Endodermal cell (in vitro differentiated cells): ENCODE measurements around the gene CYB5D1. TPM values are rescaled to one million over a fixed set of nuclear protein-coding genes. Genes with fewer than 3 reads are reported as not detected.
"Not testable (repeated sequence)": the region's sequence is repeated elsewhere in the genome, so short reads cannot be mapped to it uniquely, and the experiment has no call there.

ENCODE experiments used
- DNase-seq: peaks from one replicate; pipeline ENCODE4 v3.0.0-alpha.2; 2017
- H3K27ac ChIP-seq: 2 replicates; pipeline ENCODE4 v1.5.1; 2013; ENCODE audit warnings: mild to moderate bottlenecking, low read depth, low read length, moderate library complexity
- H3K27me3 ChIP-seq: 2 replicates; pipeline ENCODE4 v1.6.1; 2013; ENCODE audit warnings: mild to moderate bottlenecking, low read length, moderate library complexity; ENCODE audit not compliant: insufficient read depth, control insufficient read depth, poor library complexity, severe bottlenecking
- H3K36me3 ChIP-seq: 2 replicates; pipeline ENCODE4 v1.7.0; 2013; ENCODE audit warnings: mild to moderate bottlenecking, low read length, moderate library complexity; ENCODE audit not compliant: control insufficient read depth, insufficient read depth
- H3K4me1 ChIP-seq: one replicate; pipeline ENCODE4 v1.7.0; 2013; ENCODE audit warnings: low read length; ENCODE audit not compliant: control insufficient read depth, insufficient read depth
- H3K4me3 ChIP-seq: 2 replicates; pipeline ENCODE4 v1.5.1; 2013; ENCODE audit warnings: mild to moderate bottlenecking, low read length, moderate library complexity
- H3K9ac ChIP-seq: 2 replicates; pipeline ENCODE4 v1.6.1; 2013; ENCODE audit warnings: mild to moderate bottlenecking, low read length, moderate library complexity; ENCODE audit not compliant: poor library complexity, severe bottlenecking; ENCODE audit errors: extremely low read depth
- H3K9me3 ChIP-seq: 2 replicates; pipeline ENCODE4 v1.6.1; 2013; ENCODE audit warnings: mild to moderate bottlenecking, low read length, moderate library complexity; ENCODE audit not compliant: control insufficient read depth
- H3K27ac Mint-ChIP-seq: 2 replicates; pipeline ENCODE4 v1.8.0; 2020; ENCODE audit warnings: mixed read lengths
- H3K27me3 Mint-ChIP-seq: 2 replicates; pipeline ENCODE4 v1.8.0; 2021; ENCODE audit warnings: mild to moderate bottlenecking, mixed read lengths; ENCODE audit not compliant: insufficient read depth
- H3K36me3 Mint-ChIP-seq: 2 replicates; pipeline ENCODE4 v1.8.0; 2020; ENCODE audit warnings: low read depth, mixed read lengths
- H3K4me1 Mint-ChIP-seq: 2 replicates; pipeline ENCODE4 v1.8.0; 2020; ENCODE audit warnings: mixed read lengths
- H3K4me3 Mint-ChIP-seq: 2 replicates; pipeline ENCODE4 v1.8.0; 2020; ENCODE audit warnings: mild to moderate bottlenecking, moderate library complexity, mixed read lengths
- H3K9me3 Mint-ChIP-seq: 2 replicates; pipeline ENCODE4 v1.8.0; 2020; ENCODE audit warnings: mild to moderate bottlenecking, mixed read lengths
- WGBS, 2 experiments: methylation state at CpG; one replicate each; pipeline versions ENCODE4 v1.1.5 to v1.1.7; 2013; ENCODE audit warnings: missing lambda C conversion rate in 2 of 2, mixed read lengths in 1 of 2; ENCODE audit not compliant: insufficient coverage in 1 of 2, insufficient read length in 1 of 2; 5-methylcytosine and 5-hydroxymethylcytosine counted together
- total RNA-seq, 2 donors: library from RNA; stranded (reverse); fragmentation: NEBNext Ultra II Directional in 1 of 2; extraction: Animal tissue kit (Norgen Biotek cat#: 25700) in 1 of 2; gene quantifications; 2 replicates in 1 of 2; 3 replicates in 1 of 2; pipeline ENCODE4 v1.2.1, GENCODE V29; 2021
- TF ChIP-seq, protein P1 (sequence below): fragments of 200-600 bp; sonication (generic); conservative IDR thresholded peaks from 2 replicates; pipeline ENCODE4 v1.5.0; 2021; ENCODE audit warnings: antibody characterized with exemption, mild to moderate bottlenecking

CYB5D1 gene
- total RNA-seq, 2 donors from 2014 or later = 10.6 to 12.9 TPM

DNA sequence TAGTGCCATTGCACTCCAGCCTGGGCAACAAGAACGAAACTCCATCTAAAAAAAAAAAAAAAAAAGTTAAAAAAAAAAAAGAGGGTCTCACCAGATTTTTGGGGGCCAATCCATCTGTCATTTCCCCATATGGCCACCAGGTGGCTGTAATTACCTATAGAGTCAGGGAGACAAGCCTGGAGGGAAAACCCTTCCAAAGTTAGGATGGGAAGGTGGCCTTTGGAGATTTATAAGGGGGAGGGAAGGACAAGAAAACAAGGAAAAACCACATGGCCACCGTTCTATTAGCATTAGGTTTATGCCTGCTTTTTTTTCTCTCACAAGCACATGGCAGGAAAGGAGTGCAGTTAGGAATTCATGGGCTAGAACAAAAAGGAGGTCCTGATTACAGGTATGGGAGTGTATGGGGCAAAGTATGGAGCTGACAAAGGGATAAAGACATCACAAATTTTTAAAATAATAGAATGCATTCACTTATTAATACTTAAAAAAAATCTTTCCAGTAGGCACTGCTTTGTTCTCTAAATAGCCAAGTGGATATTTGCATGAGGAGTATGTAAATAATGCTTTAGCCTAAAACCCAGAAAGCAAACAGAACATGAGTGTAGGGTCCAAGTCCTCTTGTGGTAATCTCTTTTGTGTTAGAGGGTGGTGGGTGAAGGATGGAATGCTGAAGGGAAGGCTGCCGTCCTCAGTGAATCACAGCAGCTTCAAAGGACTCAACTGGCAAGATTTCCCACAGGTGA, 5.1 kb downstream of the CYB5D1 start:
- peak overlapping the region; percentile 5 for H3K4me3 ChIP-seq
- H3K27me3 ChIP-seq = no peaks in the 10 kb centered on the region
- H3K9me3 ChIP-seq = no peaks in the 10 kb centered on the region
- peaks cover 42% of the 10 kb centered on the region for H3K36me3 Mint-ChIP-seq
- no peak overlapping the region for H3K27ac ChIP-seq
- TF ChIP-seq, protein P1, sequence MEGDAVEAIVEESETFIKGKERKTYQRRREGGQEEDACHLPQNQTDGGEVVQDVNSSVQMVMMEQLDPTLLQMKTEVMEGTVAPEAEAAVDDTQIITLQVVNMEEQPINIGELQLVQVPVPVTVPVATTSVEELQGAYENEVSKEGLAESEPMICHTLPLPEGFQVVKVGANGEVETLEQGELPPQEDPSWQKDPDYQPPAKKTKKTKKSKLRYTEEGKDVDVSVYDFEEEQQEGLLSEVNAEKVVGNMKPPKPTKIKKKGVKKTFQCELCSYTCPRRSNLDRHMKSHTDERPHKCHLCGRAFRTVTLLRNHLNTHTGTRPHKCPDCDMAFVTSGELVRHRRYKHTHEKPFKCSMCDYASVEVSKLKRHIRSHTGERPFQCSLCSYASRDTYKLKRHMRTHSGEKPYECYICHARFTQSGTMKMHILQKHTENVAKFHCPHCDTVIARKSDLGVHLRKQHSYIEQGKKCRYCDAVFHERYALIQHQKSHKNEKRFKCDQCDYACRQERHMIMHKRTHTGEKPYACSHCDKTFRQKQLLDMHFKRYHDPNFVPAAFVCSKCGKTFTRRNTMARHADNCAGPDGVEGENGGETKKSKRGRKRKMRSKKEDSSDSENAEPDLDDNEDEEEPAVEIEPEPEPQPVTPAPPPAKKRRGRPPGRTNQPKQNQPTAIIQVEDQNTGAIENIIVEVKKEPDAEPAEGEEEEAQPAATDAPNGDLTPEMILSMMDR = peak; percentile 83
- H3K27me3 Mint-ChIP-seq = no peaks in the 10 kb centered on the region
- peaks cover 57% of the 10 kb centered on the region for H3K36me3 ChIP-seq
- H3K4me1 ChIP-seq = no peaks in the 10 kb centered on the region
- WGBS, 2 experiments = 38 to 42% methylated on average over 2 of the region's 3 CpGs
- no peaks in the 10 kb centered on the region for H3K9me3 Mint-ChIP-seq
- no peak overlapping the region for H3K9ac ChIP-seq
- peak; percentile 91 for DNase-seq
- H3K4me3 Mint-ChIP-seq = no peak overlapping the region
- H3K27ac Mint-ChIP-seq = no peak overlapping the region
- peaks cover 17% of the 10 kb centered on the region for H3K4me1 Mint-ChIP-seq

DNA sequence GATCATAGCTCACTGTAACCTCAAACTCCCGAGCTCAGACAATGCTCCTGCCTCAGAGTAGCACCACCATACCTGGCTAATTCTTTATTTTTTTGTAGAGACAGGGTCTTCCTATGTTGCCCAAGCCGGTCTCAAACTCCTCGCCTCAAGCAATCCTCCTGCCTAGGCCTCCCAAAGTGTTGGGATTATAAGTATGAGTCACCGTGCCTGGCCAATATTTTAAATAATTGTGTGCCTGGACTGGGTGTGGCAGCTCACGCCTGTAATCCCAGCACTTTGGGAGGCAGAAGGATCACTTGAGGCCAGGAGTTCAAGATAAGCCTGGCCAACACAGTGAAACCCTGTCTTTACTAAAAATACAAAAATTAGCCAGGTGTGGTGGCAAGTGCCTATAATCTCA, 6.6 kb downstream of the CYB5D1 start:
- H3K36me3 ChIP-seq = peaks cover 51% of the 10 kb centered on the region
- WGBS, 2 experiments = 77 to 84% methylated on average over 4 to 5 of the region's 5 CpGs
- H3K4me3 Mint-ChIP-seq, H3K4me1 ChIP-seq, H3K9ac ChIP-seq, H3K9me3 Mint-ChIP-seq, H3K27ac ChIP-seq, H3K27ac Mint-ChIP-seq, H3K4me3 ChIP-seq, H3K27me3 Mint-ChIP-seq, H3K27me3 ChIP-seq, H3K9me3 ChIP-seq: not testable (repeated sequence)
- peaks cover 40% of the 10 kb centered on the region for H3K36me3 Mint-ChIP-seq
- DNase-seq = peak; percentile 20
- peaks cover 17% of the 10 kb centered on the region for H3K4me1 Mint-ChIP-seq

DNA sequence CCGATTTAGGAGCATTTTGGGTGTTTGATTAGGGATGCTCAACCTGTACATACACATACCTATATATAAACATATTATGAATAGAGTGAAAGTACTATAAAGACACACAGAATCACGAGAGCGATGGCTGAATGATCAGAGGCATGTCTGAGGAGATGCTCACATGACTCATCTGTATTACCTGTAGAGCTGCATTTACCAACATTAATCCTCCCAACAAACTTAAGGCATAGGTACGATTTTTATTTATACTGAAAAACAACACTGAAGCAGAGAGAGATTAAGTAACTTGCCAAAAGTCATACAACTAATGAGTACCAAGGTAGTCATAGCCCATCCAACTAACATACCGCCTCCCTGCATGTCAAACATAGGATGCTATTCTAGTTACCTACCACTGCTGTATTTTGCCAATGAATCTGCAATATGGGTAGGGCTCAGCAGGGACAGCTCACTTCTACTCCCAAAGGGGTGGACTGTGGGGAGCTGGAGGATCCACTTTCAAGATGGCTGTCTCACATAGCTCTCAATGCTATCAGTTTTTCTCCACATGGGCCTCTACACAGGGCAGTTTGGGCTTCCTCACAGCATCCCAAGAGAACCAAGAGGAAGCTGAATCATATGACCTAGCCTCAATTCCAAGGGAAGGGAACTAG, 7.3 kb downstream of the CYB5D1 start:
- WGBS, 2 experiments = 99% methylated on average over 4 of the region's 5 CpGs; no CpG with 5 or more reads in 1 of the 2 experiments
- no peaks in the 10 kb centered on the region for H3K9me3 ChIP-seq
- no peak overlapping the region for H3K27ac Mint-ChIP-seq
- H3K27ac ChIP-seq = no peak overlapping the region
- no peaks in the 10 kb centered on the region for H3K4me1 ChIP-seq
- peaks cover 36% of the 10 kb centered on the region for H3K36me3 Mint-ChIP-seq
- H3K4me1 Mint-ChIP-seq = peaks cover 17% of the 10 kb centered on the region
- H3K4me3 Mint-ChIP-seq = no peak overlapping the region
- peaks cover 45% of the 10 kb centered on the region for H3K36me3 ChIP-seq
- H3K27me3 Mint-ChIP-seq = no peaks in the 10 kb centered on the region
- no peak overlapping the region for H3K9ac ChIP-seq
- TF ChIP-seq, protein P1 = no peak
- peak; percentile 27 for DNase-seq
- no peak overlapping the region for H3K4me3 ChIP-seq
- no peaks in the 10 kb centered on the region for H3K27me3 ChIP-seq
- no peaks in the 10 kb centered on the region for H3K9me3 Mint-ChIP-seq
